ENCODE data around the gene SPRR4.
"Not testable (repeated sequence)": the region's sequence is repeated elsewhere in the genome, so short reads cannot be mapped to it uniquely, and the experiment has no call there.

Gene SPRR4

GRCh38 chr1:153000294-153000693 is 29.8 kb downstream of the SPRR4 start:
- Mint-ChIP-seq H3K27me3 (peaks cover 36 to 54% of the 10 kb centered on the region in 2 donors), H3K4me1 (ENCODE audit: low read depth in 2 of 2) (no peaks in the 10 kb centered on the region), H3K36me3 (ENCODE audit: insufficient read depth) (no peaks in the 10 kb centered on the region), H3K27ac (no peak overlapping the region), H3K4me3 (no peak overlapping the region), H3K9me3 (no peaks in the 10 kb centered on the region)
- ATAC-seq (replicated peaks), result no peak
- DNase-seq, result no peak

GRCh38 chr1:153001382-153001781 is 30.9 kb downstream of the SPRR4 start, which contains the start of gene SPRR3:
Gene SPRR3 (plus strand): TSS chr1:153001749. CDS start chr1:153003021, 1,272 bp downstream.
- Mint-ChIP-seq H3K27ac (no peak within 1 kb of the TSS), H3K27me3 (peaks cover 36 to 49% of the 10 kb centered on the region in 2 donors), H3K36me3 (ENCODE audit: insufficient read depth) (no peaks in the 10 kb centered on the region), H3K4me3 (no peak within 1 kb of the TSS), H3K9me3 (no peaks in the 10 kb centered on the region), H3K4me1 (ENCODE audit: low read depth in 2 of 2) (no peaks in the 10 kb centered on the region)
- ATAC-seq (replicated peaks) (no peak), DNase-seq (no peak)

- peaks cover 5 to 19% of the 10 kb centered on the region in 2 donors for H3K27me3 Mint-ChIP-seq
- not testable (repeated sequence) for H3K36me3 Mint-ChIP-seq (ENCODE audit: insufficient read depth); H3K9me3 Mint-ChIP-seq; DNase-seq; H3K4me3 Mint-ChIP-seq; ATAC-seq (replicated peaks); H3K4me1 Mint-ChIP-seq (ENCODE audit: low read depth in 2 of 2); H3K27ac Mint-ChIP-seq
Observed at GRCh38 chr1:153011235-153011758, 40.8 kb downstream of the SPRR4 start.

- H3K27ac Mint-ChIP-seq; ATAC-seq (replicated peaks); H3K4me3 Mint-ChIP-seq; H3K36me3 Mint-ChIP-seq (ENCODE audit: insufficient read depth); H3K9me3 Mint-ChIP-seq; DNase-seq; H3K4me1 Mint-ChIP-seq (ENCODE audit: low read depth in 2 of 2): not testable (repeated sequence)
- H3K27me3 Mint-ChIP-seq, result peaks cover 41 to 65% of the 10 kb centered on the region in 2 donors
Observed at GRCh38 chr1:153021829-153022228, 51.4 kb downstream of the SPRR4 start.

Measured in effector memory CD8-positive, alpha-beta T cell (primary cell).